A549 (cell line): ENCODE results near the gene MTHFR. TPM values are rescaled to one million over a fixed set of nuclear protein-coding genes. Genes with fewer than 3 reads are reported as not detected.

Experiments
- ATAC-seq, 2 experiments: fragments of 200-7000 bp in 1 of 2; fragments of >200 bp in 1 of 2; cut with Nextera tagmentation in 1 of 2; cut with Tn5 transposase in 1 of 2; 3 replicates each; pipeline versions ENCODE4 v1.8.0 to v1.9.1; 2018 to 2020; ENCODE audit warnings: mild to moderate bottlenecking in 1 of 2, moderate library complexity in 1 of 2
- CTCF ChIA-PET: fragments of 300-600 bp; sonication (Branson Sonifier 250); formaldehyde crosslinking; extraction: SDS; loops from one replicate; lab custom pipeline; 2021; ENCODE audit warnings: antibody characterized with exemption, inconsistent platforms; lab: Yijun Ruan, JAX
- POLR2A ChIA-PET: fragments of 350-600 bp; formaldehyde crosslinking; extraction: SDS; loops from one replicate; lab custom pipeline; 2021; ENCODE audit warnings: antibody characterized with exemption, inconsistent platforms; lab: Yijun Ruan, JAX
- DNase-seq, 2 experiments: peaks; one replicate each; pipeline versions ENCODE4 v3.0.0 to v3.0.0-alpha.2; 2011 to 2016; ENCODE audit warnings: low read depth in 1 of 2, low spot score in 1 of 2
- FAIRE-seq: peaks from 2 replicates; lab custom pipeline; 2011; peaks lifted over from hg19 to GRCh38; lab: Jason Lieb, UNC
- H3K27ac ChIP-seq, 2 experiments: fragments of >200 bp; sonication (Bioruptor Twin); formaldehyde crosslinking; 3 replicates each; pipeline ENCODE4 v1.5.1; 2016 to 2017
- H3K4me1 ChIP-seq: fragments of >200 bp; sonication (Bioruptor Twin); formaldehyde crosslinking; 3 replicates; pipeline ENCODE4 v1.6.1; 2016
- H3K4me2 ChIP-seq: fragments of >200 bp; sonication (Bioruptor Twin); formaldehyde crosslinking; 3 replicates; pipeline ENCODE4 v1.6.1; 2016
- H3K4me3 ChIP-seq: fragments of >200 bp; sonication (Bioruptor Twin); formaldehyde crosslinking; 3 replicates; pipeline ENCODE4 v1.5.1; 2016
- H3K9me3 ChIP-seq: fragments of >200 bp; sonication (Bioruptor Twin); formaldehyde crosslinking; 3 replicates; pipeline ENCODE4 v1.6.1; 2016
- BCL3 ChIP-seq: fragments of >200 bp; sonication (Bioruptor Twin); formaldehyde crosslinking; IDR thresholded peaks from 3 replicates; pipeline ENCODE4 v1.6.1; 2016
- FOSB ChIP-seq: fragments of 250-450 bp; sonication (Bioruptor Pico); IDR thresholded peaks from 2 replicates; pipeline ENCODE4 v1.5.0; 2020; ENCODE audit warnings: mild to moderate bottlenecking, moderate library complexity
- FOSL2 ChIP-seq, 2 experiments: fragments of 450-650 bp in 1 of 2; fragments of >200 bp in 1 of 2; sonication (Bioruptor Twin) in 1 of 2; formaldehyde crosslinking; IDR thresholded peaks; 2 replicates each; pipeline versions ENCODE4 v1.5.0 to v1.6.1; 2016 to 2020; ENCODE audit warnings: mild to moderate bottlenecking in 1 of 2, moderate library complexity in 1 of 2
- FOXS1 ChIP-seq: fragments of 250-450 bp; sonication (Bioruptor Pico); IDR thresholded peaks from 2 replicates; pipeline ENCODE4 v1.5.0; 2020; ENCODE audit warnings: mild to moderate bottlenecking, moderate library complexity
- HEYL ChIP-seq: fragments of 250-450 bp; sonication (Bioruptor Pico); IDR thresholded peaks from 2 replicates; pipeline ENCODE4 v1.8.0; 2021; ENCODE audit warnings: mild to moderate bottlenecking, moderate library complexity
- HOXB5 ChIP-seq: fragments of 250-450 bp; sonication (Bioruptor Pico); IDR thresholded peaks from 2 replicates; pipeline ENCODE4 v1.5.0; 2020; ENCODE audit warnings: mild to moderate bottlenecking, moderate library complexity
- JUN ChIP-seq, 2 experiments: fragments of >200 bp; sonication (Bioruptor Twin); formaldehyde crosslinking; IDR thresholded peaks; 2 replicates in 1 of 2; 3 replicates in 1 of 2; pipeline ENCODE4 v1.6.1; 2016 to 2017
- KDM5A ChIP-seq: fragments of 200-600 bp; sonication (generic); IDR thresholded peaks from 2 replicates; pipeline ENCODE4 v1.6.1; 2016; ENCODE audit warnings: antibody characterized with exemption, mild to moderate bottlenecking
- MAFK ChIP-seq: fragments of 450-650 bp; IDR thresholded peaks from 2 replicates; pipeline ENCODE4 v1.6.1; 2014; ENCODE audit not compliant: partially characterized antibody
- MAZ ChIP-seq: fragments of 150-350 bp; IDR thresholded peaks from 2 replicates; pipeline ENCODE4 v1.6.1; 2014; ENCODE audit warnings: antibody characterized with exemption, low read depth, low read length, borderline replicate concordance
- NPAS2 ChIP-seq: fragments of 250-450 bp; sonication (Bioruptor Pico); IDR thresholded peaks from 2 replicates; pipeline ENCODE4 v1.8.0; 2022; ENCODE audit warnings: mild to moderate bottlenecking, moderate library complexity, borderline replicate concordance
- PBX3 ChIP-seq: IDR thresholded peaks from 2 replicates; pipeline ENCODE4 v1.6.1; 2012
- POLR2AphosphoS2 ChIP-seq: conservative IDR thresholded peaks from 2 replicates; pipeline ENCODE4 v1.6.1; 2012; ENCODE audit warnings: low read length, improper control_type of control experiment, inconsistent platforms
- RAD21 ChIP-seq, 2 experiments: fragments of >200 bp in 1 of 2; sonication (Bioruptor Twin) in 1 of 2; formaldehyde crosslinking in 1 of 2; IDR thresholded peaks in 1 of 2; conservative IDR thresholded peaks in 1 of 2; 2 replicates in 1 of 2; 3 replicates in 1 of 2; pipeline ENCODE4 v1.6.1; 2012 to 2018; ENCODE audit warnings: inconsistent platforms in 1 of 2
- RNF2 ChIP-seq: fragments of 200-600 bp; sonication (generic); IDR thresholded peaks from 2 replicates; pipeline ENCODE4 v1.6.1; 2016; ENCODE audit warnings: low read depth, mild to moderate bottlenecking, antibody characterized with exemption, moderate library complexity, borderline replicate concordance
- TFCP2L1 ChIP-seq: fragments of 250-450 bp; sonication (Bioruptor Pico); IDR thresholded peaks from 2 replicates; pipeline ENCODE4 v1.5.0; 2021; ENCODE audit warnings: mild to moderate bottlenecking
- USF2 ChIP-seq: fragments of 450-650 bp; IDR thresholded peaks from 2 replicates; pipeline ENCODE4 v1.6.1; 2014; ENCODE audit warnings: antibody characterized with exemption
- WGBS: methylation state at CpG from one replicate; pipeline ENCODE4 v1.1.6; 2017; ENCODE audit errors: missing lambda C conversion rate; 5-methylcytosine and 5-hydroxymethylcytosine counted together
- polyA plus RNA-seq, 4 experiments: library from polyadenylated mRNA; depleted of rRNA in 3 of 4; stranded (reverse); fragments of >200 nt; fragmentation: RNase III in 1 of 4; extraction: RNeasy Plus Mini Kit Qiagen cat#74134 plus additional on column Dnase treatment in 1 of 4; gene quantifications; 2 replicates in 3 of 4; 3 replicates in 1 of 4; pipeline ENCODE4 v1.2.3, GENCODE V29; 2011 to 2017
- TF ChIP-seq, protein P1 (sequence below): fragments of 250-450 bp; sonication (Bioruptor Pico); IDR thresholded peaks from 2 replicates; pipeline ENCODE4 v1.5.0; 2021; ENCODE audit warnings: mild to moderate bottlenecking, moderate library complexity, borderline replicate concordance
- TF ChIP-seq, protein P2 (sequence below): fragments of >200 bp; sonication (Bioruptor Twin); formaldehyde crosslinking; IDR thresholded peaks from 2 replicates; pipeline ENCODE4 v1.6.1; 2016

Gene MTHFR
- polyA plus RNA-seq, 2 of the 4 experiments (the other 2 are of a cell fraction) = 4.5 to 5.2 TPM

- CTCF ChIA-PET = no interaction called here
- TF ChIP-seq MAFK = no peak
- no peak for TF ChIP-seq FOXS1
- TF ChIP-seq PBX3 = no peak
- TF ChIP-seq NPAS2 = no peak
- TF ChIP-seq HEYL (CRISPR knock-in tag) = no peak
- no peak for TF ChIP-seq JUN (IDR thresholded peaks at IDR 0.05)
- no peak for TF ChIP-seq FOSB (CRISPR knock-in tag)
- no peak for TF ChIP-seq RAD21 (conservative IDR thresholded peaks at IDR 0.05 in 1 of 2, IDR thresholded peaks at IDR 0.05 in 1 of 2)
- no peak for TF ChIP-seq RNF2
- no peak for TF ChIP-seq USF2
- no peak for TF ChIP-seq BCL3
- no peak for TF ChIP-seq FOSL2 (IDR thresholded peaks at IDR 0.05)
- no peak for TF ChIP-seq FOSL2 (CRISPR knock-in tag; IDR thresholded peaks at IDR 0.05)
- TF ChIP-seq, protein P1, sequence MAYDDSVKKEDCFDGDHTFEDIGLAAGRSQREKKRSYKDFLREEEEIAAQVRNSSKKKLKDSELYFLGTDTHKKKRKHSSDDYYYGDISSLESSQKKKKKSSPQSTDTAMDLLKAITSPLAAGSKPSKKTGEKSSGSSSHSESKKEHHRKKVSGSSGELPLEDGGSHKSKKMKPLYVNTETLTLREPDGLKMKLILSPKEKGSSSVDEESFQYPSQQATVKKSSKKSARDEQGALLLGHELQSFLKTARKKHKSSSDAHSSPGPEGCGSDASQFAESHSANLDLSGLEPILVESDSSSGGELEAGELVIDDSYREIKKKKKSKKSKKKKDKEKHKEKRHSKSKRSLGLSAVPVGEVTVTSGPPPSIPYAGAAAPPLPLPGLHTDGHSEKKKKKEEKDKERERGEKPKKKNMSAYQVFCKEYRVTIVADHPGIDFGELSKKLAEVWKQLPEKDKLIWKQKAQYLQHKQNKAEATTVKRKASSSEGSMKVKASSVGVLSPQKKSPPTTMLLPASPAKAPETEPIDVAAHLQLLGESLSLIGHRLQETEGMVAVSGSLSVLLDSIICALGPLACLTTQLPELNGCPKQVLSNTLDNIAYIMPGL (CRISPR knock-in tag) = no peak
- no peak for TF ChIP-seq KDM5A
- TF ChIP-seq MAZ = no peak
- TF ChIP-seq, all 56 proteins: peak for 0
- 72% methylated on average over 10 of the region's 15 CpGs for WGBS
Measured at GRCh38 chr1:11778844-11779623, 26.7 kb downstream of the MTHFR start.

DNA sequence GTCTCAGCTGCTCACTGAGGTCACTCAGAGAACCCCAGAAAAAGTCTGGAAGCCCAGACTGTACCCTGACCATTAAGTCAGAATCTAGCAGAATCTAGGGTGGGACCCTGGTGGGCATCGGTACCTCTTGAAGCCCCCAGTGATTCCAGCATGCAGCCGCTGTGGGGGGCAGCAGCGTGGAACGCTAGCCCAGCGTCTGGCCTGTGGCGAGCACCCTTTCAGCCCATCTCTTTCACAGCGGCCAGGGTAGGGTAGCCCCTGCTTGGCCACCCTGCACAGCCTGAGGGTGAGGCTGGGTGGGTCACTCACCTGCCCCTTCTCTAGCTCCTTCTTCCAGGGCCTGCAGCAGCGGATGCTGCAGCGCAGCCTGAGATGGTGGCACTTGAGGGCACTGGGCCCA is 27.4 kb downstream of the MTHFR start:
- Histone ChIP-seq H3K4me2 (no peak overlapping the region), H3K4me3 (no peak overlapping the region), H3K27ac (no peak overlapping the region), H3K9me3 (no peaks in the 10 kb centered on the region), H3K4me1 (no peaks in the 10 kb centered on the region)
- ATAC-seq (no peak), FAIRE-seq (no peak), DNase-seq (no peak)
- POLR2A ChIA-PET = no interaction called here
- TF ChIP-seq, protein P1 (CRISPR knock-in tag) = no peak
- TF ChIP-seq POLR2AphosphoS2 = no peak
- no peak for TF ChIP-seq KDM5A
- no peak for TF ChIP-seq TFCP2L1 (CRISPR knock-in tag)
- no peak for TF ChIP-seq FOSL2 (IDR thresholded peaks at IDR 0.05)
- no peak for TF ChIP-seq FOSL2 (CRISPR knock-in tag; IDR thresholded peaks at IDR 0.05)
- TF ChIP-seq, protein P2, sequence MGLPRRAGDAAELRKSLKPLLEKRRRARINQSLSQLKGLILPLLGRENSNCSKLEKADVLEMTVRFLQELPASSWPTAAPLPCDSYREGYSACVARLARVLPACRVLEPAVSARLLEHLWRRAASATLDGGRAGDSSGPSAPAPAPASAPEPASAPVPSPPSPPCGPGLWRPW = no peak
- TF ChIP-seq USF2 = no peak
- no peak for TF ChIP-seq HOXB5 (CRISPR knock-in tag)
- WGBS = 50% methylated on average over 2 of the region's 9 CpGs
- CTCF ChIA-PET = no interaction called here

More at GRCh38 chr1:11778844-11779623, 26.7 kb downstream of the MTHFR start:
- no peaks in the 10 kb centered on the region for H3K4me1 ChIP-seq
- H3K4me3 ChIP-seq = no peak overlapping the region
- H3K4me2 ChIP-seq = no peak overlapping the region
- H3K27ac ChIP-seq = no peak overlapping the region
- H3K9me3 ChIP-seq = no peaks in the 10 kb centered on the region
- FAIRE-seq = no peak
- no peak for DNase-seq
- no peak for ATAC-seq
- POLR2A ChIA-PET = no interaction called here
